Neuron (in vitro differentiated cells): ENCODE measurements around the gene SF3B5.
A peak's percentile ranks its signal among the peaks of the same experiment; 100 is the strongest.
"Not testable (repeated sequence)": the region's sequence is repeated elsewhere in the genome, so short reads cannot be mapped to it uniquely, and the experiment has no call there.

Source experiments
- H2AFZ ChIP-seq: one replicate; pipeline ENCODE4 v1.6.1; 2013; ENCODE audit warnings: low read depth, mild to moderate bottlenecking, inconsistent platforms, low read length, moderate library complexity
- H3K27me3 ChIP-seq: one replicate; pipeline ENCODE4 v1.6.1; 2013; ENCODE audit warnings: low read length; ENCODE audit not compliant: insufficient read depth
- H3K36me3 ChIP-seq: one replicate; pipeline ENCODE4 v1.6.1; 2013; ENCODE audit warnings: low read length; ENCODE audit not compliant: insufficient read depth
- H3K4me1 ChIP-seq: one replicate; pipeline ENCODE4 v1.6.1; 2013; ENCODE audit warnings: low read length; ENCODE audit not compliant: insufficient read depth
- H3K4me3 ChIP-seq: 2 replicates; pipeline ENCODE4 v1.5.1; 2013; ENCODE audit warnings: mild to moderate bottlenecking, low read length, moderate library complexity
- H3K9me3 ChIP-seq: one replicate; pipeline ENCODE4 v1.6.1; 2013; ENCODE audit warnings: low read length

Gene SF3B5

GRCh38 chr6:144095134-144096002 lies at the start of gene SF3B5:
Gene SF3B5 (minus strand): TSS chr6:144095573. CDS start chr6:144095497, 76 bp downstream.
- H3K9me3 ChIP-seq = no peaks in the 10 kb centered on the region
- H3K4me3 ChIP-seq = peak within 1 kb of the TSS; percentile 78
- no peaks in the 10 kb centered on the region for H3K27me3 ChIP-seq

GRCh38 chr6:144144996-144145395 lies 49.6 kb upstream of the SF3B5 start:
- Histone ChIP-seq H3K27me3 (peaks cover 21% of the 10 kb centered on the region), H3K4me3 (no peak overlapping the region), H3K36me3 (no peaks in the 10 kb centered on the region), H3K9me3 (no peaks in the 10 kb centered on the region), H3K4me1 (no peaks in the 10 kb centered on the region), H2AFZ (no peak overlapping the region)

More at GRCh38 chr6:144095134-144096002, at the start of gene SF3B5:
- H3K36me3 ChIP-seq = no peaks in the 10 kb centered on the region
- peaks cover 18% of the 10 kb centered on the region for H3K4me1 ChIP-seq
- H2AFZ ChIP-seq = peak within 1 kb of the TSS; percentile 73

GRCh38 chr6:144143878-144144277 lies 48.5 kb upstream of the SF3B5 start:
- Histone ChIP-seq H3K4me3 (no peak overlapping the region), H3K9me3 (no peaks in the 10 kb centered on the region), H3K27me3 (peaks cover 11% of the 10 kb centered on the region), H3K36me3 (no peaks in the 10 kb centered on the region), H3K4me1 (no peaks in the 10 kb centered on the region), H2AFZ (no peak overlapping the region)

GRCh38 chr6:144143106-144143505 lies 47.7 kb upstream of the SF3B5 start:
- H3K9me3 ChIP-seq = no peaks in the 10 kb centered on the region
- no peaks in the 10 kb centered on the region for H3K36me3 ChIP-seq
- H2AFZ ChIP-seq = no peak overlapping the region
- peaks cover 12% of the 10 kb centered on the region for H3K27me3 ChIP-seq
- H3K4me1 ChIP-seq = no peaks in the 10 kb centered on the region
- H3K4me3 ChIP-seq = no peak overlapping the region

GRCh38 chr6:144141470-144141869 lies 46.1 kb upstream of the SF3B5 start:
- no peaks in the 10 kb centered on the region for H3K4me1 ChIP-seq
- H3K27me3 ChIP-seq = peaks cover 2% of the 10 kb centered on the region
- H2AFZ ChIP-seq = no peak overlapping the region
- H3K4me3 ChIP-seq = no peak overlapping the region
- H3K36me3 ChIP-seq = no peaks in the 10 kb centered on the region
- H3K9me3 ChIP-seq = no peaks in the 10 kb centered on the region

- H3K36me3 ChIP-seq = no peaks in the 10 kb centered on the region
- H3K4me1 ChIP-seq = no peaks in the 10 kb centered on the region
- H3K9me3 ChIP-seq = no peaks in the 10 kb centered on the region
- H3K27me3 ChIP-seq = peaks cover 2% of the 10 kb centered on the region
- no peak overlapping the region for H3K4me3 ChIP-seq
- H2AFZ ChIP-seq = no peak overlapping the region
Measured at GRCh38 chr6:144140867-144141266, 45.5 kb upstream of the SF3B5 start.

GRCh38 chr6:144139817-144140216 lies 44.4 kb upstream of the SF3B5 start:
- no peak overlapping the region for H3K4me3 ChIP-seq
- no peaks in the 10 kb centered on the region for H3K4me1 ChIP-seq
- peaks cover 2% of the 10 kb centered on the region for H3K27me3 ChIP-seq
- H3K9me3 ChIP-seq = no peaks in the 10 kb centered on the region
- H3K36me3 ChIP-seq = no peaks in the 10 kb centered on the region
- no peak overlapping the region for H2AFZ ChIP-seq

- peaks cover 2% of the 10 kb centered on the region for H3K27me3 ChIP-seq
- H2AFZ ChIP-seq = no peak overlapping the region
- H3K4me1 ChIP-seq = no peaks in the 10 kb centered on the region
- no peak overlapping the region for H3K4me3 ChIP-seq
- no peaks in the 10 kb centered on the region for H3K36me3 ChIP-seq
- H3K9me3 ChIP-seq = no peaks in the 10 kb centered on the region
Measured at GRCh38 chr6:144138542-144138941, 43.2 kb upstream of the SF3B5 start.

GRCh38 chr6:144134737-144135136 lies 39.4 kb upstream of the SF3B5 start:
- no peak overlapping the region for H3K4me3 ChIP-seq
- H3K9me3 ChIP-seq = no peaks in the 10 kb centered on the region
- H3K36me3 ChIP-seq = no peaks in the 10 kb centered on the region
- no peak overlapping the region for H2AFZ ChIP-seq
- no peaks in the 10 kb centered on the region for H3K4me1 ChIP-seq
- peaks cover 2% of the 10 kb centered on the region for H3K27me3 ChIP-seq

- Histone ChIP-seq H3K9me3 (no peaks in the 10 kb centered on the region), H3K4me1 (no peaks in the 10 kb centered on the region), H3K36me3 (no peaks in the 10 kb centered on the region), H3K27me3 (peaks cover 2% of the 10 kb centered on the region), H2AFZ (no peak overlapping the region), H3K4me3 (no peak overlapping the region)
Measured at GRCh38 chr6:144134176-144134575, 38.8 kb upstream of the SF3B5 start.

- H3K4me3 ChIP-seq = no peak overlapping the region
- no peak overlapping the region for H2AFZ ChIP-seq
- no peaks in the 10 kb centered on the region for H3K27me3 ChIP-seq
- no peaks in the 10 kb centered on the region for H3K9me3 ChIP-seq
- no peaks in the 10 kb centered on the region for H3K4me1 ChIP-seq
- H3K36me3 ChIP-seq = no peaks in the 10 kb centered on the region
Measured at GRCh38 chr6:144133225-144133821, 38.0 kb upstream of the SF3B5 start.

- H3K27me3 ChIP-seq, H3K36me3 ChIP-seq, H2AFZ ChIP-seq, H3K9me3 ChIP-seq, H3K4me3 ChIP-seq, H3K4me1 ChIP-seq: not testable (repeated sequence)
Measured at GRCh38 chr6:144132167-144132690, 36.9 kb upstream of the SF3B5 start.

GRCh38 chr6:144131248-144131709 lies 35.9 kb upstream of the SF3B5 start:
- H3K9me3 ChIP-seq = no peaks in the 10 kb centered on the region

More at GRCh38 chr6:144131248-144131709, 35.9 kb upstream of the SF3B5 start:
- Histone ChIP-seq H3K4me3 (no peak overlapping the region), H3K4me1 (no peaks in the 10 kb centered on the region), H2AFZ (no peak overlapping the region), H3K36me3 (no peaks in the 10 kb centered on the region), H3K27me3 (no peaks in the 10 kb centered on the region)
